SK-N-SH (cell line): Measurements from ENCODE around the gene AGMAT. TPM values are rescaled to one million over a fixed set of nuclear protein-coding genes. Genes with fewer than 3 reads are reported as not detected.

Experiments
- CTCF ChIA-PET: fragments of 300-600, 350-600 bp; formaldehyde crosslinking; extraction: SDS; loops from one replicate; lab custom pipeline; 2021; lab: Yijun Ruan, JAX
- POLR2A ChIA-PET: fragments of 350-600 bp; sonication (Branson Sonifier 250); formaldehyde crosslinking; extraction: SDS; loops from one replicate; lab custom pipeline; 2020; ENCODE audit warnings: antibody characterized with exemption, inconsistent platforms; lab: Yijun Ruan, JAX
- DNase-seq: peaks from one replicate; pipeline ENCODE4 v3.0.0; 2012
- H2AFZ ChIP-seq: fragments of 200-600 bp; sonication (generic); 2 replicates; pipeline ENCODE4 v1.8.1; 2016; ENCODE audit warnings: antibody characterized with exemption, mild to moderate bottlenecking, low read depth
- H3F3A ChIP-seq: fragments of 200-600 bp; sonication (generic); replicated peaks from 2 replicates; pipeline ENCODE3; 2016; ENCODE audit warnings: antibody characterized with exemption, mild to moderate bottlenecking; ENCODE audit not compliant: insufficient read depth
- H3K27ac ChIP-seq, 2 experiments: fragments of 200-500 bp in 1 of 2; fragments of 200-600 bp in 1 of 2; sonication (Bioruptor generic) in 1 of 2; sonication (generic), shearing (Covaris generic) in 1 of 2; 2 replicates each; pipeline versions ENCODE4 v1.5.1 to v1.6.1; 2014 to 2016; ENCODE audit warnings: low read depth in 2 of 2, inconsistent platforms in 1 of 2, low read length in 1 of 2, mild to moderate bottlenecking in 1 of 2, mixed read lengths in 1 of 2
- H3K27me3 ChIP-seq: fragments of 200-600 bp; sonication (generic), shearing (Covaris generic); 2 replicates; pipeline ENCODE4 v1.6.1; 2016; ENCODE audit warnings: mixed run types; ENCODE audit not compliant: insufficient read depth
- H3K36me3 ChIP-seq, 2 experiments: fragments of 200-500 bp in 1 of 2; fragments of 200-600 bp in 1 of 2; sonication (Bioruptor generic) in 1 of 2; sonication (generic) in 1 of 2; replicated peaks in 1 of 2; 2 replicates each; pipeline versions ENCODE3 to v1.5.1; 2014 to 2016; ENCODE audit warnings: low read length in 1 of 2, mild to moderate bottlenecking in 1 of 2; ENCODE audit not compliant: insufficient read depth in 2 of 2, control insufficient read depth in 1 of 2
- H3K4me1 ChIP-seq, 2 experiments: fragments of 200-500 bp in 1 of 2; fragments of 200-600 bp in 1 of 2; sonication (Bioruptor generic) in 1 of 2; sonication (generic), shearing (Covaris generic) in 1 of 2; 2 replicates each; pipeline versions ENCODE4 v1.5.1 to v1.6.1; 2014 to 2016; ENCODE audit warnings: low read depth in 1 of 2, low read length in 1 of 2, mixed run types in 1 of 2; ENCODE audit not compliant: insufficient read depth in 2 of 2, control insufficient read depth in 1 of 2
- H3K4me2 ChIP-seq: fragments of 200-600 bp; sonication (generic), shearing (Covaris generic); 2 replicates; pipeline ENCODE4 v1.6.1; 2017; ENCODE audit warnings: mixed run types
- H3K4me3 ChIP-seq, 2 experiments: fragments of 200-500 bp in 1 of 2; fragments of 200-600 bp in 1 of 2; sonication (Bioruptor generic) in 1 of 2; sonication (generic), shearing (Covaris generic) in 1 of 2; 2 replicates each; pipeline versions ENCODE4 v1.5.1 to v1.8.1; 2014 to 2016; ENCODE audit warnings: low read depth in 2 of 2, inconsistent platforms in 1 of 2, low read length in 1 of 2, mild to moderate bottlenecking in 1 of 2, mixed read lengths in 1 of 2, moderate library complexity in 1 of 2
- H3K79me2 ChIP-seq: fragments of 200-600 bp; sonication (generic); 2 replicates; pipeline ENCODE4 v1.8.1; 2017; ENCODE audit warnings: mild to moderate bottlenecking; ENCODE audit not compliant: insufficient read depth
- H3K9ac ChIP-seq: fragments of 200-600 bp; sonication (generic); 2 replicates; pipeline ENCODE4 v1.6.1; 2017; ENCODE audit warnings: mixed run types
- H3K9me2 ChIP-seq: fragments of 200-600 bp; sonication (generic); 2 replicates; pipeline ENCODE4 v1.6.1; 2017; ENCODE audit warnings: mixed run types
- H3K9me3 ChIP-seq: fragments of 200-600 bp; sonication (generic); 2 replicates; pipeline ENCODE4 v1.6.1; 2017; ENCODE audit warnings: mixed run types, mild to moderate bottlenecking, moderate library complexity
- H4K20me1 ChIP-seq: fragments of 200-600 bp; sonication (generic); 2 replicates; pipeline ENCODE4 v1.6.1; 2017; ENCODE audit warnings: mild to moderate bottlenecking, mixed run types; ENCODE audit not compliant: insufficient read depth
- EZH2phosphoT487 ChIP-seq: fragments of 200-600 bp; sonication (generic); IDR thresholded peaks from 2 replicates; pipeline ENCODE4 v1.6.1; 2017; ENCODE audit warnings: low read depth, mixed run types, mild to moderate bottlenecking, antibody characterized with exemption, moderate library complexity, borderline replicate concordance
- FOXM1 ChIP-seq: IDR thresholded peaks from 2 replicates; pipeline ENCODE4 v1.4.0; 2012; ENCODE audit warnings: low read depth, mild to moderate bottlenecking
- GATA2 ChIP-seq: sonication (generic); formaldehyde crosslinking; IDR thresholded peaks from 2 replicates; pipeline ENCODE4 v1.5.0; 2020; ENCODE audit warnings: mild to moderate bottlenecking, missing genetic modification reagents
- MAX ChIP-seq: IDR thresholded peaks from 2 replicates; pipeline ENCODE4 v1.4.0; 2012; ENCODE audit warnings: low read depth
- NRF1 ChIP-seq: IDR thresholded peaks from 2 replicates; pipeline ENCODE4 v1.6.1; 2012; ENCODE audit warnings: low read depth, mild to moderate bottlenecking, low read length
- PBX3 ChIP-seq: IDR thresholded peaks from 2 replicates; pipeline ENCODE4; 2012
- POLR2AphosphoS5 ChIP-seq: IDR thresholded peaks from 2 replicates; pipeline ENCODE4 v1.6.1; 2012; ENCODE audit warnings: low read depth, low read length
- RAD21 ChIP-seq: IDR thresholded peaks from 2 replicates; pipeline ENCODE4 v1.6.1; 2012; ENCODE audit warnings: mild to moderate bottlenecking, low read length
- SMC3 ChIP-seq: IDR thresholded peaks from 2 replicates; pipeline ENCODE4 v1.6.1; 2012; ENCODE audit warnings: low read depth, low read length, improper control_type of control experiment
- TAF1 ChIP-seq: IDR thresholded peaks from 2 replicates; pipeline ENCODE4 v1.6.1; 2012; ENCODE audit warnings: low read depth, mild to moderate bottlenecking, low read length, moderate library complexity, borderline replicate concordance
- TCF12 ChIP-seq: IDR thresholded peaks from 2 replicates; pipeline ENCODE4 v1.4.0; 2012
- USF1 ChIP-seq: IDR thresholded peaks from 2 replicates; pipeline ENCODE4 v1.4.0; 2012; ENCODE audit warnings: low read depth, borderline replicate concordance
- WGBS: methylation state at CpG from one replicate; pipeline ENCODE4 v1.1.6; 2017; ENCODE audit warnings: low lambda C conversion rate; 5-methylcytosine and 5-hydroxymethylcytosine counted together
- polyA plus RNA-seq, 3 experiments: library from polyadenylated mRNA; depleted of rRNA; stranded (reverse); fragments of >200 nt; gene quantifications; 2 replicates each; pipeline ENCODE4 v1.2.3, GENCODE V29; 2012

Gene AGMAT
- polyA plus RNA-seq, 1 of the 3 experiments (the other 2 are of a cell fraction) = 0.66 TPM

DNA sequence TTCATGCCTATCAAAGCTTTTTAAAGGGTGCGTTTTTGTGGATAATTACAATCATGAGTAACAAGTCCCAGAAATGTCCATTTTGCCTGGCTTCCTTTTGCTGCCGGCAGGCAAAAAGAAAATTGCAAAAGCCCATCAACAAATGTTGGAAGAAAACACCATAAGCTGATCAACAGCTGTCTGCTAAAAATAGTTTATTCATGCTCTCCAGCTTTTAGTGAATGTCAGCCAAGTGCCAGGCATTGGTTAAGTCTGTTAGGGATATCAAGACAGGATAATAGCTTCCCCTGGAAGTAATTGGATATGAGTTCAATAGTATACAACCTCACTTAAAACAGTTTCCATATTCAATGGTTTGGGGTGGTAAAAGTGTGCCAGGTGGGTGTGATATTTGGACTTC lies 13.6 kb upstream of the AGMAT start:
- no peak overlapping the region for H3K27ac ChIP-seq
- TF ChIP-seq USF1 = no peak
- no peak for TF ChIP-seq GATA2 (CRISPR knock-in tag)
- no peak for TF ChIP-seq TAF1
- TF ChIP-seq SMC3 = no peak
- no peak for TF ChIP-seq RAD21
- no peak for TF ChIP-seq FOXM1
- no peak for TF ChIP-seq EZH2phosphoT487
- TF ChIP-seq MAX = no peak
- TF ChIP-seq POLR2AphosphoS5 = no peak
- TF ChIP-seq NRF1 = no peak
- TF ChIP-seq PBX3 = no peak
- H4K20me1 ChIP-seq = no peaks in the 10 kb centered on the region
- H3K27me3 ChIP-seq = no peaks in the 10 kb centered on the region
- H3K4me1 ChIP-seq = peaks cover 0 to 3% of the 10 kb centered on the region in 2 experiments; a peak in 2 of 4 replicates
- H3K4me3 ChIP-seq = no peak overlapping the region
- POLR2A ChIA-PET = interaction anchor here (1.0 kb wide), 1 partner anchor 765 kb away, joined by 3 read pairs; no protein-coding TSS in a partner anchor
- CTCF ChIA-PET = interaction anchor here (0.7 to 0.9 kb wide), 2 partner anchors 15 to 133 kb away, joined by 3 read pairs; no protein-coding TSS in a partner anchor
- no peak overlapping the region for H2AFZ ChIP-seq
- WGBS = 54% methylated on average over 2 of the region's 2 CpGs
- DNase-seq = no peak
- no peaks in the 10 kb centered on the region for H3K36me3 ChIP-seq
- no peaks in the 10 kb centered on the region for H3K9me3 ChIP-seq
- H3F3A ChIP-seq = peaks cover 6% of the 10 kb centered on the region
- H3K79me2 ChIP-seq = no peaks in the 10 kb centered on the region; the same call in 1 of the 2 replicates
- H3K9me2 ChIP-seq = no peaks in the 10 kb centered on the region
- no peak overlapping the region for H3K9ac ChIP-seq
- H3K4me2 ChIP-seq = no peak overlapping the region

DNA sequence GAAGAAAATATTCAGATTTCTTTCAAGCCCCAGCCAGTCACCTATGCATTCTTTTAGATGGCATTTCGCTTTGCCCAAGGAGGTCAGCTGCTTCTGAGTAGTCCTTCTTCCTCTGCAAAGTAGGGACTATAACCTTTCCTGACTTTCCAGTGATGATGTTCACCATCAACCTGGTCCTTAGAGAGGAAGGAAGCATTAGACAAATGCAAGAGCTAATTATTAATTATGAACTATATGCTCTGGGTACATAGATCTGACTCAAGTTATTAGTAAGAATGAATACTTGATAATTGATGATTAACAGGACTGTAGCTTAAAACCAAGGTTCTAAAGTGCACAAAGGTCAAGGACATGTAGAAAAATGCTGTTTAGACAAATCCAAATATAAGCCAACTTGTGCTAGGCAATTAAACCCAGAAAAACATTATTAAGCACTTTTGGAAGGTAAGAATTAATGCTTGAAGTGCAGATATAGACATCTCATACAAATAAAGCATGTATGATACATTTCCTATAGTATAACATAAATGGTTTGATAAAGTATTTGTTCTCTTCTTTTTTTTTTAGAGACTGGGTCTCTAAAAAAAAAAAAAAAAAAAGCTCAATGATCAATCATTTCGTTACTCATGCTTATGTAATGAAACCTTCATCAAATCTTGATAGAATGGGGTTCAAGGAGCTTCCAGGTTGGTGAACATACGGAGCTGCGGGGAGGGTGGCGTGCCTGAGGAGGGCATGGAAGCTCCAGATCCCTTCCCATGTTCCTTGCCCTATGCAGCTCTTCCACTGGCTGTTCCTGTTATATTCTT lies 11.2 kb upstream of the AGMAT start:
- no peak for TF ChIP-seq TCF12
- WGBS = 87% methylated on average over 5 of the region's 5 CpGs
- Histone ChIP-seq H3K4me1 (no peaks in the 10 kb centered on the region), H3F3A (peaks cover 3% of the 10 kb centered on the region), H3K4me3 (no peak overlapping the region), H3K27ac (no peak overlapping the region), H3K9me3 (no peaks in the 10 kb centered on the region), H3K27me3 (no peaks in the 10 kb centered on the region), H3K36me3 (no peaks in the 10 kb centered on the region), H3K79me2 (no peaks in the 10 kb centered on the region; the same call in 1 of the 2 replicates), H3K4me2 (no peak overlapping the region), H2AFZ (no peak overlapping the region), H4K20me1 (no peaks in the 10 kb centered on the region), H3K9me2 (no peaks in the 10 kb centered on the region), H3K9ac (no peak overlapping the region)
- ChIA-PET CTCF (interaction anchor here (0.6 to 2.1 kb wide), 7 partner anchors 8 to 195 kb away, joined by 3 to 10 read pairs (median 3); no protein-coding TSS in a partner anchor), POLR2A (no interaction called here)
- DNase-seq = no peak
